Osteocyte (in vitro differentiated cells): Measurements from ENCODE around the gene WFIKKN2. TPM values are rescaled to one million over a fixed set of nuclear protein-coding genes. Genes with fewer than 3 reads are reported as not detected.

Experiments used
- DNase-seq: peaks from one replicate; pipeline ENCODE4 v3.0.0; 2021; ENCODE audit warnings: mixed read lengths; ENCODE audit not compliant: unreplicated experiment; ENCODE audit errors: extremely low spot score
- H3K27ac Mint-ChIP-seq: one replicate; pipeline ENCODE4 v1.8.0; 2021; ENCODE audit warnings: mild to moderate bottlenecking, mixed read lengths; ENCODE audit not compliant: unreplicated experiment
- H3K27me3 Mint-ChIP-seq: one replicate; pipeline ENCODE4 v1.8.0; 2021; ENCODE audit warnings: mixed read lengths; ENCODE audit not compliant: unreplicated experiment
- H3K36me3 Mint-ChIP-seq: one replicate; pipeline ENCODE4 v1.8.0; 2021; ENCODE audit warnings: mixed read lengths; ENCODE audit not compliant: unreplicated experiment
- H3K4me1 Mint-ChIP-seq: one replicate; pipeline ENCODE4 v1.8.0; 2021; ENCODE audit warnings: mixed read lengths; ENCODE audit not compliant: unreplicated experiment
- H3K4me3 Mint-ChIP-seq: one replicate; pipeline ENCODE4 v1.8.0; 2021; ENCODE audit warnings: mild to moderate bottlenecking, moderate library complexity, mixed read lengths; ENCODE audit not compliant: unreplicated experiment
- H3K9me3 Mint-ChIP-seq: one replicate; pipeline ENCODE4 v1.8.0; 2021; ENCODE audit warnings: mixed read lengths; ENCODE audit not compliant: unreplicated experiment
- CTCF ChIP-seq: fragments of 200-600 bp; sonication (generic); IDR thresholded peaks from 2 replicates; pipeline ENCODE4 v1.5.0; 2021; ENCODE audit warnings: antibody characterized with exemption, mild to moderate bottlenecking, moderate library complexity
- total RNA-seq: library from RNA; stranded (reverse); gene quantifications from 2 replicates; pipeline ENCODE4 v1.2.1, GENCODE V29; 2021

WFIKKN2 gene
- total RNA-seq, 1 donor from 2014 or later: not detected

GRCh38 chr17:50877838-50878237 lies 42.5 kb downstream of the WFIKKN2 start:
- no peak overlapping the region for H3K27ac Mint-ChIP-seq

GRCh38 chr17:50879086-50879485 lies 43.7 kb downstream of the WFIKKN2 start:
- H3K27ac Mint-ChIP-seq: no peak overlapping the region
- DNase-seq: no peak
- no peak overlapping the region for H3K4me3 Mint-ChIP-seq
- H3K4me1 Mint-ChIP-seq: peaks cover 2% of the 10 kb centered on the region
- H3K27me3 Mint-ChIP-seq: peaks cover 12% of the 10 kb centered on the region
- no peak for TF ChIP-seq CTCF
- H3K9me3 Mint-ChIP-seq: no peaks in the 10 kb centered on the region
- H3K36me3 Mint-ChIP-seq: no peaks in the 10 kb centered on the region

More at GRCh38 chr17:50877838-50878237, 42.5 kb downstream of the WFIKKN2 start:
- no peak for TF ChIP-seq CTCF
- peaks cover 22% of the 10 kb centered on the region for H3K27me3 Mint-ChIP-seq
- no peaks in the 10 kb centered on the region for H3K9me3 Mint-ChIP-seq
- no peak overlapping the region for H3K4me3 Mint-ChIP-seq
- peaks cover 2% of the 10 kb centered on the region for H3K4me1 Mint-ChIP-seq
- DNase-seq: no peak
- no peaks in the 10 kb centered on the region for H3K36me3 Mint-ChIP-seq

GRCh38 chr17:50881182-50881581 lies 45.8 kb downstream of the WFIKKN2 start:
- H3K4me1 Mint-ChIP-seq: peaks cover 2% of the 10 kb centered on the region
- H3K27me3 Mint-ChIP-seq: peaks cover 3% of the 10 kb centered on the region
- no peak overlapping the region for H3K4me3 Mint-ChIP-seq
- no peak overlapping the region for H3K27ac Mint-ChIP-seq
- no peak for DNase-seq
- TF ChIP-seq CTCF: no peak
- no peaks in the 10 kb centered on the region for H3K36me3 Mint-ChIP-seq
- H3K9me3 Mint-ChIP-seq: no peaks in the 10 kb centered on the region

GRCh38 chr17:50882851-50883250 lies 47.5 kb downstream of the WFIKKN2 start:
- no peaks in the 10 kb centered on the region for H3K36me3 Mint-ChIP-seq
- H3K27ac Mint-ChIP-seq: no peak overlapping the region
- TF ChIP-seq CTCF: no peak
- H3K4me3 Mint-ChIP-seq: no peak overlapping the region
- H3K27me3 Mint-ChIP-seq: peaks cover 2% of the 10 kb centered on the region
- no peaks in the 10 kb centered on the region for H3K9me3 Mint-ChIP-seq
- peaks cover 2% of the 10 kb centered on the region for H3K4me1 Mint-ChIP-seq
- peak; percentile 64 for DNase-seq

- TF ChIP-seq CTCF: no peak
- Mint-ChIP-seq H3K4me3 (no peak overlapping the region), H3K27me3 (peaks cover 9% of the 10 kb centered on the region), H3K9me3 (no peaks in the 10 kb centered on the region), H3K36me3 (no peaks in the 10 kb centered on the region), H3K4me1 (peaks cover 2% of the 10 kb centered on the region), H3K27ac (no peak overlapping the region)
- peak; percentile 56 for DNase-seq
These were observed 48.6 kb downstream of the WFIKKN2 start for GRCh38 chr17:50883850-50884438.
